HG02973 (cell line): ENCODE results near the gene ARMC7.

Experiments used
- ATAC-seq: cut with Tn5 transposase; IDR thresholded peaks from one replicate; pipeline ENCODE4 v1.9.1; 2021; ENCODE audit warnings: moderate library complexity; ENCODE audit not compliant: unreplicated experiment

The ARMC7 gene

GRCh38 chr17:75098861-75099260, 10.9 kb upstream of the ARMC7 start:
- ATAC-seq = no peak

- ATAC-seq = no peak
Measured at GRCh38 chr17:75099881-75100595, 9.7 kb upstream of the ARMC7 start.

- no peak for ATAC-seq
Measured at GRCh38 chr17:75102385-75102821, 7.4 kb upstream of the ARMC7 start.

- ATAC-seq = no peak
Measured at GRCh38 chr17:75103601-75104554, 5.9 kb upstream of the ARMC7 start.

- no peak for ATAC-seq
Measured at GRCh38 chr17:75105126-75106080, 4.4 kb upstream of the ARMC7 start.

GRCh38 chr17:75108193-75108592, 1.6 kb upstream of the ARMC7 start:
- no peak for ATAC-seq

GRCh38 chr17:75109046-75109406, 743 bp upstream of the ARMC7 start:
- ATAC-seq = no peak

- ATAC-seq = no peak
Measured at GRCh38 chr17:75110234-75110937, 617 bp downstream of the ARMC7 start.

GRCh38 chr17:75111777-75112335, 2.1 kb downstream of the ARMC7 start:
- no peak for ATAC-seq

GRCh38 chr17:75113798-75114551, 4.2 kb downstream of the ARMC7 start:
- no peak for ATAC-seq

GRCh38 chr17:75114552-75115314, 5.0 kb downstream of the ARMC7 start:
- ATAC-seq = no peak

GRCh38 chr17:75115555-75115954, 5.8 kb downstream of the ARMC7 start:
- no peak for ATAC-seq

- no peak for ATAC-seq
Measured at GRCh38 chr17:75116737-75117136, 7.0 kb downstream of the ARMC7 start.

- no peak for ATAC-seq
Measured at GRCh38 chr17:75118307-75118706, 8.5 kb downstream of the ARMC7 start.

- ATAC-seq = no peak
Measured at GRCh38 chr17:75124041-75124818, 14.5 kb downstream of the ARMC7 start.

GRCh38 chr17:75124819-75125162, 15.0 kb downstream of the ARMC7 start:
- ATAC-seq = no peak

GRCh38 chr17:75125984-75126383, 16.2 kb downstream of the ARMC7 start:
- no peak for ATAC-seq

GRCh38 chr17:75126954-75127353, 17.2 kb downstream of the ARMC7 start:
- no peak for ATAC-seq
